HepG2 (cell line): ENCODE data around the gene CD300A. TPM values are rescaled to one million over a fixed set of nuclear protein-coding genes. Genes with fewer than 3 reads are reported as not detected.
A peak's percentile ranks its signal among the peaks of the same experiment; 100 is the strongest.

Source experiments
- ARHGAP35 ChIP-seq: sonication (generic); formaldehyde crosslinking; IDR thresholded peaks from 2 replicates; pipeline ENCODE4 v1.9.0; 2022; ENCODE audit warnings: mild to moderate bottlenecking, inconsistent platforms, moderate library complexity, missing genetic modification reagents, borderline replicate concordance
- ELF1 ChIP-seq: sonication (generic); formaldehyde crosslinking; IDR thresholded peaks from 2 replicates; pipeline ENCODE4 v1.4.0; 2020; ENCODE audit warnings: missing genetic modification reagents
- ELF4 ChIP-seq: sonication (generic); formaldehyde crosslinking; IDR thresholded peaks from 2 replicates; pipeline ENCODE4 v1.5.0; 2020; ENCODE audit warnings: missing genetic modification reagents, mild to moderate bottlenecking, moderate library complexity, borderline replicate concordance
- HIC2 ChIP-seq: sonication (generic); formaldehyde crosslinking; IDR thresholded peaks from 2 replicates; pipeline ENCODE4 v1.9.0; 2022; ENCODE audit warnings: low read depth, missing genetic modification reagents
- HNF4G ChIP-seq, 2 experiments: sonication (generic) in 1 of 2; formaldehyde crosslinking in 1 of 2; IDR thresholded peaks; 2 replicates each; pipeline versions ENCODE4 v1.4.0 to v1.6.1; 2011 to 2020; ENCODE audit warnings: borderline replicate concordance in 2 of 2, low read depth in 2 of 2, mild to moderate bottlenecking in 2 of 2, low read length in 1 of 2, missing genetic modification reagents in 1 of 2, moderate library complexity in 1 of 2
- HNRNPLL ChIP-seq: fragments of 200-400 bp; formaldehyde crosslinking; IDR thresholded peaks from 2 replicates; pipeline ENCODE4 v1.6.1; 2017; ENCODE audit warnings: mild to moderate bottlenecking, low read depth, low read length; ENCODE audit not compliant: poor library complexity, severe bottlenecking
- NFYC ChIP-seq: IDR thresholded peaks from 2 replicates; pipeline ENCODE4 v1.6.1; 2016; ENCODE audit warnings: missing genetic modification reagents, missing compliant biosample characterization
- RCOR2 ChIP-seq: IDR thresholded peaks from 2 replicates; pipeline ENCODE4 v1.6.1; 2016; ENCODE audit warnings: missing biosample characterization, missing genetic modification reagents
- SALL1 ChIP-seq: sonication (generic); formaldehyde crosslinking; IDR thresholded peaks from 2 replicates; pipeline ENCODE4 v1.8.0; 2022; ENCODE audit warnings: mild to moderate bottlenecking, missing genetic modification reagents
- ZKSCAN5 ChIP-seq: sonication (generic); formaldehyde crosslinking; IDR thresholded peaks from 2 replicates; pipeline ENCODE4 v1.5.1; 2020; ENCODE audit warnings: mild to moderate bottlenecking, missing genetic modification reagents
- ZNF510 ChIP-seq: sonication (generic); formaldehyde crosslinking; IDR thresholded peaks from 2 replicates; pipeline ENCODE4 v1.4.0; 2020; ENCODE audit warnings: low read depth, mild to moderate bottlenecking, missing genetic modification reagents
- polyA plus RNA-seq, 8 experiments: library from polyadenylated mRNA; depleted of rRNA in 3 of 8; stranded (reverse) in 7 of 8; unstranded in 1 of 8; fragments of >200 nt; fragmentation: Illumina TruSeq in 4 of 8; extraction: Trizol in 4 of 8; gene quantifications; 2 replicates each; pipeline versions ENCODE4 v1.2.1 to v1.2.3, GENCODE V29; 2011 to 2016; ENCODE audit warnings: low read depth in 4 of 8, missing spikeins in 1 of 8, mixed read lengths in 1 of 8; ENCODE audit not compliant: insufficient read depth in 1 of 8
- total RNA-seq, 5 experiments: library from RNA; depleted of rRNA; stranded (reverse); fragments of >200 nt; fragmentation: Illumina TruSeq; extraction: Trizol; gene quantifications; 2 replicates each; pipeline ENCODE4 v1.2.3, GENCODE V29; 2016; ENCODE audit warnings: low read depth in 1 of 5
- TF ChIP-seq, protein P1 (sequence below): sonication (generic); formaldehyde crosslinking; IDR thresholded peaks from 2 replicates; pipeline ENCODE4 v1.4.0; 2020; ENCODE audit warnings: missing genetic modification reagents, borderline replicate concordance
- TF ChIP-seq, protein P2 (sequence below): sonication (generic); formaldehyde crosslinking; IDR thresholded peaks from 2 replicates; pipeline ENCODE4 v1.4.0; 2020; ENCODE audit warnings: missing genetic modification reagents, borderline replicate concordance

The CD300A gene
- total and polyA plus RNA-seq, 2 of the 13 experiments (the other 11 are each of a cell fraction or from before 2014, with no cell fraction given), result not detected

- TF ChIP-seq, protein P1, sequence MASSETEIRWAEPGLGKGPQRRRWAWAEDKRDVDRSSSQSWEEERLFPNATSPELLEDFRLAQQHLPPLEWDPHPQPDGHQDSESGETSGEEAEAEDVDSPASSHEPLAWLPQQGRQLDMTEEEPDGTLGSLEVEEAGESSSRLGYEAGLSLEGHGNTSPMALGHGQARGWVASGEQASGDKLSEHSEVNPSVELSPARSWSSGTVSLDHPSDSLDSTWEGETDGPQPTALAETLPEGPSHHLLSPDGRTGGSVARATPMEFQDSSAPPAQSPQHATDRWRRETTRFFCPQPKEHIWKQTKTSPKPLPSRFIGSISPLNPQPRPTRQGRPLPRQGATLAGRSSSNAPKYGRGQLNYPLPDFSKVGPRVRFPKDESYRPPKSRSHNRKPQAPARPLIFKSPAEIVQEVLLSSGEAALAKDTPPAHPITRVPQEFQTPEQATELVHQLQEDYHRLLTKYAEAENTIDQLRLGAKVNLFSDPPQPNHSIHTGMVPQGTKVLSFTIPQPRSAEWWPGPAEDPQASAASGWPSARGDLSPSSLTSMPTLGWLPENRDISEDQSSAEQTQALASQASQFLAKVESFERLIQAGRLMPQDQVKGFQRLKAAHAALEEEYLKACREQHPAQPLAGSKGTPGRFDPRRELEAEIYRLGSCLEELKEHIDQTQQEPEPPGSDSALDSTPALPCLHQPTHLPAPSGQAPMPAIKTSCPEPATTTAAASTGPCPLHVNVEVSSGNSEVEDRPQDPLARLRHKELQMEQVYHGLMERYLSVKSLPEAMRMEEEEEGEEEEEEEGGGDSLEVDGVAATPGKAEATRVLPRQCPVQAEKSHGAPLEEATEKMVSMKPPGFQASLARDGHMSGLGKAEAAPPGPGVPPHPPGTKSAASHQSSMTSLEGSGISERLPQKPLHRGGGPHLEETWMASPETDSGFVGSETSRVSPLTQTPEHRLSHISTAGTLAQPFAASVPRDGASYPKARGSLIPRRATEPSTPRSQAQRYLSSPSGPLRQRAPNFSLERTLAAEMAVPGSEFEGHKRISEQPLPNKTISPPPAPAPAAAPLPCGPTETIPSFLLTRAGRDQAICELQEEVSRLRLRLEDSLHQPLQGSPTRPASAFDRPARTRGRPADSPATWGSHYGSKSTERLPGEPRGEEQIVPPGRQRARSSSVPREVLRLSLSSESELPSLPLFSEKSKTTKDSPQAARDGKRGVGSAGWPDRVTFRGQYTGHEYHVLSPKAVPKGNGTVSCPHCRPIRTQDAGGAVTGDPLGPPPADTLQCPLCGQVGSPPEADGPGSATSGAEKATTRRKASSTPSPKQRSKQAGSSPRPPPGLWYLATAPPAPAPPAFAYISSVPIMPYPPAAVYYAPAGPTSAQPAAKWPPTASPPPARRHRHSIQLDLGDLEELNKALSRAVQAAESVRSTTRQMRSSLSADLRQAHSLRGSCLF (CRISPR knock-in tag), result peak; percentile 49
- TF ChIP-seq ZKSCAN5 (CRISPR knock-in tag), result no peak; the same call in 1 of the 2 replicates
- TF ChIP-seq HNF4G (IDR thresholded peaks at IDR 0.05; ENCODE audit: borderline replicate concordance, low read depth, low read length), result 0 out of 2 replicates have a peak, but pooled peaks have one; percentile 57
- peak; percentile 28; the same call in 1 of the 2 replicates for TF ChIP-seq HNF4G (CRISPR knock-in tag; IDR thresholded peaks at IDR 0.05; ENCODE audit: borderline replicate concordance, low read depth)
- TF ChIP-seq ELF4 (CRISPR knock-in tag), result peak; percentile 90
- TF ChIP-seq RCOR2 (CRISPR knock-in tag), result no peak
- peak; percentile 24; the same call in 1 of the 2 replicates for TF ChIP-seq NFYC
- peak; percentile 82 for TF ChIP-seq SALL1 (CRISPR knock-in tag)
- peak; percentile 72 for TF ChIP-seq HIC2 (CRISPR knock-in tag)
- TF ChIP-seq, protein P2, sequence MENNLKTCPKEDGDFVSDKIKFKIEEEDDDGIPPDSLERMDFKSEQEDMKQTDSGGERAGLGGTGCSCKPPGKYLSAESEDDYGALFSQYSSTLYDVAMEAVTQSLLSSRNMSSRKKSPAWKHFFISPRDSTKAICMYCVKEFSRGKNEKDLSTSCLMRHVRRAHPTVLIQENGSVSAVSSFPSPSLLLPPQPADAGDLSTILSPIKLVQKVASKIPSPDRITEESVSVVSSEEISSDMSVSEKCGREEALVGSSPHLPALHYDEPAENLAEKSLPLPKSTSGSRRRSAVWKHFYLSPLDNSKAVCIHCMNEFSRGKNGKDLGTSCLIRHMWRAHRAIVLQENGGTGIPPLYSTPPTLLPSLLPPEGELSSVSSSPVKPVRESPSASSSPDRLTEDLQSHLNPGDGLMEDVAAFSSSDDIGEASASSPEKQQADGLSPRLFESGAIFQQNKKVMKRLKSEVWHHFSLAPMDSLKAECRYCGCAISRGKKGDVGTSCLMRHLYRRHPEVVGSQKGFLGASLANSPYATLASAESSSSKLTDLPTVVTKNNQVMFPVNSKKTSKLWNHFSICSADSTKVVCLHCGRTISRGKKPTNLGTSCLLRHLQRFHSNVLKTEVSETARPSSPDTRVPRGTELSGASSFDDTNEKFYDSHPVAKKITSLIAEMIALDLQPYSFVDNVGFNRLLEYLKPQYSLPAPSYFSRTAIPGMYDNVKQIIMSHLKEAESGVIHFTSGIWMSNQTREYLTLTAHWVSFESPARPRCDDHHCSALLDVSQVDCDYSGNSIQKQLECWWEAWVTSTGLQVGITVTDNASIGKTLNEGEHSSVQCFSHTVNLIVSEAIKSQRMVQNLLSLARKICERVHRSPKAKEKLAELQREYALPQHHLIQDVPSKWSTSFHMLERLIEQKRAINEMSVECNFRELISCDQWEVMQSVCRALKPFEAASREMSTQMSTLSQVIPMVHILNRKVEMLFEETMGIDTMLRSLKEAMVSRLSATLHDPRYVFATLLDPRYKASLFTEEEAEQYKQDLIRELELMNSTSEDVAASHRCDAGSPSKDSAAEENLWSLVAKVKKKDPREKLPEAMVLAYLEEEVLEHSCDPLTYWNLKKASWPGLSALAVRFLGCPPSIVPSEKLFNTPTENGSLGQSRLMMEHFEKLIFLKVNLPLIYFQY (CRISPR knock-in tag), result no peak; the same call in 1 of the 2 replicates
- peak; percentile 84; the same call in 1 of the 2 replicates for TF ChIP-seq ZNF510 (CRISPR knock-in tag)
- peak; percentile 68 for TF ChIP-seq ELF1 (CRISPR knock-in tag)
- peak; percentile 90 for TF ChIP-seq HNRNPLL
- no peak; the same call in none of the 2 replicates for TF ChIP-seq ARHGAP35 (CRISPR knock-in tag)
Measured at GRCh38 chr17:74430706-74431567, 35.5 kb upstream of the CD300A start (continued).
